ENCODE results near the gene NEIL1. TPM values are rescaled to one million over a fixed set of nuclear protein-coding genes. Genes with fewer than 3 reads are reported as not detected.

Gene NEIL1
- total RNA-seq, 2 experiments from 2014 or later: 99.5 to 159 TPM

- no peaks in the 10 kb centered on the region for H3K9me2 ChIP-seq (ENCODE audit: insufficient read depth, low read length)
- H2AFZ ChIP-seq (ENCODE audit: low read length): no peak overlapping the region
- TF ChIP-seq EZH2phosphoT487 (IDR thresholded peaks at IDR 0.05; ENCODE audit: borderline replicate concordance, low read depth, low read length): no peak
- TF ChIP-seq CTCF (conservative IDR thresholded peaks at IDR 0.05; ENCODE audit: low read length): no peak
- H3K27ac ChIP-seq (ENCODE audit: low read depth, low read length, poor library complexity, severe bottlenecking): no peak overlapping the region
- H3K4me2 ChIP-seq (ENCODE audit: low read length): no peak overlapping the region
- no peak for DNase-seq (ENCODE audit: low spot score)
- no peak overlapping the region for H3K4me3 ChIP-seq (ENCODE audit: low read depth, low read length, poor library complexity, severe bottlenecking)
- BruUV-seq (replicated peaks): no TSS peak
- POLR2A ChIA-PET: interaction anchor here (1.3 kb wide), 1 partner anchor 14 kb away, joined by 3 read pairs; no protein-coding TSS in a partner anchor
- H4K20me1 ChIP-seq (ENCODE audit: insufficient read depth, low read length): no peaks in the 10 kb centered on the region
- CTCF ChIA-PET (ENCODE audit: unreplicated experiment): no interaction called here
- H3K9me3 ChIP-seq (ENCODE audit: low read length): no peaks in the 10 kb centered on the region; the same call in 1 of the 2 replicates
- peaks cover 84% of the 10 kb centered on the region for H3K36me3 ChIP-seq (ENCODE audit: insufficient read depth, low read length)
- peaks cover 23% of the 10 kb centered on the region for H3K4me1 ChIP-seq (ENCODE audit: insufficient read depth, low read length, poor library complexity, severe bottlenecking)
- intact Hi-C loops (cut with micrococcal nuclease; ENCODE audit: unreplicated experiment): no loop called here
- H3K79me2 ChIP-seq (ENCODE audit: insufficient read depth, low read depth, low read length): no peaks in the 10 kb centered on the region
Observed at GRCh38 chr15:75353604-75354003, 6.8 kb downstream of the NEIL1 start.

GRCh38 chr15:75354454-75354853, 7.6 kb downstream of the NEIL1 start:
- Histone ChIP-seq H3K4me2 (ENCODE audit: low read length) (no peak overlapping the region), H3K27ac (ENCODE audit: low read depth, low read length, poor library complexity, severe bottlenecking) (no peak overlapping the region), H3K36me3 (ENCODE audit: insufficient read depth, low read length) (peaks cover 78% of the 10 kb centered on the region), H3K4me3 (ENCODE audit: low read depth, low read length, poor library complexity, severe bottlenecking) (no peak overlapping the region), H3K9me2 (ENCODE audit: insufficient read depth, low read length) (no peaks in the 10 kb centered on the region), H2AFZ (ENCODE audit: low read length) (no peak overlapping the region), H4K20me1 (ENCODE audit: insufficient read depth, low read length) (no peaks in the 10 kb centered on the region), H3K4me1 (ENCODE audit: insufficient read depth, low read length, poor library complexity, severe bottlenecking) (peaks cover 15% of the 10 kb centered on the region), H3K79me2 (ENCODE audit: insufficient read depth, low read depth, low read length) (no peaks in the 10 kb centered on the region), H3K9me3 (ENCODE audit: low read length) (no peaks in the 10 kb centered on the region; the same call in 1 of the 2 replicates)
- ChIA-PET POLR2A (interaction anchor here (1.3 kb wide), 1 partner anchor 13 kb away, joined by 3 read pairs; no protein-coding TSS in a partner anchor), CTCF (ENCODE audit: unreplicated experiment) (no interaction called here)
- intact Hi-C loops (cut with micrococcal nuclease; ENCODE audit: unreplicated experiment): no loop called here
- BruUV-seq (replicated peaks): TSS peak; percentile 10
- DNase-seq (ENCODE audit: low spot score): no peak
- TF ChIP-seq EZH2phosphoT487 (IDR thresholded peaks at IDR 0.05; ENCODE audit: borderline replicate concordance, low read depth, low read length) (no peak), CTCF (conservative IDR thresholded peaks at IDR 0.05; ENCODE audit: low read length) (no peak)

GRCh38 chr15:75355369-75355768, 8.5 kb downstream of the NEIL1 start:
- Histone ChIP-seq H3K4me2 (ENCODE audit: low read length) (no peak overlapping the region), H3K36me3 (ENCODE audit: insufficient read depth, low read length) (peaks cover 69% of the 10 kb centered on the region), H4K20me1 (ENCODE audit: insufficient read depth, low read length) (no peaks in the 10 kb centered on the region), H3K4me3 (ENCODE audit: low read depth, low read length, poor library complexity, severe bottlenecking) (no peak overlapping the region), H2AFZ (ENCODE audit: low read length) (no peak overlapping the region), H3K27ac (ENCODE audit: low read depth, low read length, poor library complexity, severe bottlenecking) (no peak overlapping the region), H3K9me2 (ENCODE audit: insufficient read depth, low read length) (no peaks in the 10 kb centered on the region), H3K4me1 (ENCODE audit: insufficient read depth, low read length, poor library complexity, severe bottlenecking) (peaks cover 6% of the 10 kb centered on the region), H3K79me2 (ENCODE audit: insufficient read depth, low read depth, low read length) (no peaks in the 10 kb centered on the region), H3K9me3 (ENCODE audit: low read length) (no peaks in the 10 kb centered on the region)
- TF ChIP-seq CTCF (conservative IDR thresholded peaks at IDR 0.05; ENCODE audit: low read length) (no peak), EZH2phosphoT487 (IDR thresholded peaks at IDR 0.05; ENCODE audit: borderline replicate concordance, low read depth, low read length) (no peak)
- DNase-seq (ENCODE audit: low spot score): no peak
- intact Hi-C loops (cut with micrococcal nuclease; ENCODE audit: unreplicated experiment): no loop called here
- ChIA-PET POLR2A (no interaction called here), CTCF (ENCODE audit: unreplicated experiment) (no interaction called here)
- no TSS peak for BruUV-seq (replicated peaks)
